Stimulated activated CD4-positive, alpha-beta T cell treated with anti-CD3 and anti-CD28 coated beads, Interleukin-15, amount 100 ng/mL, for 48 hours (primary cell): ENCODE results near the gene E2F4.

Source experiments
- DNase-seq, 2 donors: peaks; one replicate each; pipeline ENCODE4 v3.0.0-alpha.2; 2020; ENCODE audit warnings: low read depth in 2 of 2

E2F4 gene

GRCh38 chr16:67190448-67191399 lies 1.2 kb upstream of the E2F4 start:
- no peak for DNase-seq

GRCh38 chr16:67191411-67191994 lies 452 bp upstream of the E2F4 start:
- no peak for DNase-seq

GRCh38 chr16:67192781-67193361 lies 916 bp downstream of the E2F4 start:
- DNase-seq: no peak

- DNase-seq: no peak
These were observed 1.6 kb downstream of the E2F4 start for GRCh38 chr16:67193536-67193935.

GRCh38 chr16:67194260-67194659 lies 2.3 kb downstream of the E2F4 start:
- DNase-seq: no peak

GRCh38 chr16:67195676-67196075 lies 3.7 kb downstream of the E2F4 start:
- no peak for DNase-seq

- no peak for DNase-seq
These were observed 4.9 kb downstream of the E2F4 start for GRCh38 chr16:67196881-67197280.

- no peak for DNase-seq
These were observed 5.7 kb downstream of the E2F4 start for GRCh38 chr16:67197704-67198103.

- no peak for DNase-seq
These were observed 6.3 kb downstream of the E2F4 start for GRCh38 chr16:67198238-67198734.

GRCh38 chr16:67199011-67199807 lies 7.3 kb downstream of the E2F4 start, which contains the start of gene ELMO3:
Gene ELMO3 (plus strand): TSS chr16:67199131. CDS start chr16:67199327, 196 bp downstream.
- no peak for DNase-seq

- no peak for DNase-seq
These were observed 7.8 kb downstream of the E2F4 start for GRCh38 chr16:67199808-67200198.

GRCh38 chr16:67200491-67200890 lies 8.5 kb downstream of the E2F4 start:
- DNase-seq: no peak

- no peak for DNase-seq
These were observed 9.7 kb downstream of the E2F4 start for GRCh38 chr16:67201411-67202345.

- no peak for DNase-seq
These were observed 10.5 kb downstream of the E2F4 start for GRCh38 chr16:67202426-67202825.

- DNase-seq: no peak
These were observed 11.1 kb downstream of the E2F4 start for GRCh38 chr16:67202956-67203493.

- no peak for DNase-seq
These were observed 12.1 kb downstream of the E2F4 start for GRCh38 chr16:67204076-67204475.

- no peak for DNase-seq
These were observed 14.3 kb downstream of the E2F4 start for GRCh38 chr16:67206129-67206837.

- DNase-seq: no peak
These were observed 14.9 kb downstream of the E2F4 start for GRCh38 chr16:67206838-67207248.

GRCh38 chr16:67207249-67208091 lies 15.5 kb downstream of the E2F4 start:
- DNase-seq: no peak
